HG03159 (cell line): ENCODE data around the gene INHBB.

Source experiments
- ATAC-seq: cut with Tn5 transposase; IDR thresholded peaks from one replicate; pipeline ENCODE4 v1.9.1; 2021; ENCODE audit warnings: mild to moderate bottlenecking, moderate library complexity; ENCODE audit not compliant: unreplicated experiment

Gene INHBB

DNA sequence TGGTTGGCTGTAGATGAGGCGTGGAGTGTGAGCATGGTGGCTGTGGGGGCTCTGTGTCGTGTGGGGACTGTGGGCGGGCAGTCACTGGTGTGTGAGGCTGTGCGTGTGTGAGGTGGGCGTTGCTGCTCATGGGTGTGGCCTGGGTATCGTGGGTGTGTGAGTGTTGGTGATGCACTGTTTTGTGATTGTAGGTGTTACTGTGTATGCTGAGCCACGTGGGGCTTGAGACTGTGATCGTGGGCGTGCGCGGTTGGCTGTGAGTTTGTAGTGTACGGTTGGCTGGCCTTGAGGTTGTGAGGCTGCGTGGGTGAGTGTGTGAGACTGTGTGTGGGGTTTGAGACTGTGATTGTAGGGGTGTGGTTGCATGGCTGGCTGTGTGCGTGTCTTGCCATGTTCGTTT lies 8.5 kb downstream of the INHBB start:
- no peak for ATAC-seq

DNA sequence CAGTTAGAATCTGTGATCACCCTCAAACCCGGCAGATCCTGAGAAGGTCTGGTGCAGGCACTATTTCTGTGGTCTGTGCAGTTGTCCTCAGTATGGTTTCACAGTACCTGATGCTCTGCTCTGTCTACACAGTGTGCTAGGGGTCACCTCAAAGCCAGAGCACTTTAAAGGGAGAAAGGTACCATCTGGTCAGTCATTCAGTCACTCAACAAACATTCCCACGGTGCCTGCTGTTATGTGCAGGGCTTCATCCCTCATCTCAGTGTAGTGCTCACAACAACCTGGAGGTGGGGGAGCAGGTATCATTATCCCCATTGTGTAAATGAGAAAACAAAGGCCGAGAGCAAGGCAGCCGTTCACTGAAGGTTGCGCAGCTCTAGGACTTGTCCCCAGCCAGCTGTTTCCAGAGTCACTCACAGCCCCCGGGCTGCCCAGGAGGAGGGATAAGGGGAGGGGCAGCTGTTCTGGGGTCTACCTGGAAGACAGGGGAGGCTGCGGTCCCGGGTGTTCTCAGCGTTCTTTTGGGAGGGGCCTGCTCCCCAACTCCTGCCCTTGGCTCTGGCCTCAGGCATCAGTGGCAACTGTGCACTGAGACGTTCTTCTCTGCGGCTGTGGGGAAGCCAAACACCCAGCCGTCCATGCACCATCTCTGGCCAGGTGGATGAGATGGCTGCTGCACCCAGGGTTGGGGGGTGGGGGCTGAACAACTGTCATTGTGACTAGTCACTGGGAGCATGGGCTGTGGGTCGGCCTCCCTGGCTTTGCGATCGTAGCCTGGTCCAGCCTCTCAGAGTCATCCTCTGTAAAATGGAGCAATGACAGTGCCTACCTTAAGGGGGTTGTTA lies 9.2 kb downstream of the INHBB start:
- no peak for ATAC-seq

GRCh38 chr2:120355780-120356266 lies 9.9 kb downstream of the INHBB start:
- ATAC-seq: no peak

GRCh38 chr2:120357768-120358167 lies 11.8 kb downstream of the INHBB start:
- ATAC-seq: no peak

- ATAC-seq: no peak
Observed at GRCh38 chr2:120358734-120359465, 13.0 kb downstream of the INHBB start.

DNA sequence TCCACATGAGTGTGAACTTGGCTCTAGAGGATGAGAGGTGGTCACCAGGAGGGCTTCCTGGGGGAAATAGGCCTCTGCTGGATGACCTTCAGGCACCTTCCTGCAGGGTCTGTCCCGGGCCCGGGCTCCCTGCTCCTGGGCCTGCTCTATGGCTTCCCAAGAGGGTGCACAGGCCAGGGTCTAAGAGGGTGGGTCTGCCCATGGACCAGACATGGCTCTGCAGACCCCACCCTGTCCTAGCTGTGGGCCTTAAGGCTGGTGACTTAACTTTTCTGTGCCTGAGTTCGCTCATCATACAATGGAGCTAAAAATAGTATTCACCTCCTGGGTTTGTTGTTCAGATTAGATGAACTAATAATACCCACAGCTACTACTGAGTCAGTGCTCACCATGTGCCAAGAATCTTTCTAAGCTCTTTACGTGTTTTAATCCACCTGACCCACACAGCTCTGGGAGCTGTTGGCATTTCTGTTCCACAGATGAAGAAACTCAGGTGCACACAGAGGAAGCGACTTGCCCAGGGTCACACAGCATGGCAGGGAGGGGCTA lies 14.4 kb downstream of the INHBB start:
- ATAC-seq: no peak

DNA sequence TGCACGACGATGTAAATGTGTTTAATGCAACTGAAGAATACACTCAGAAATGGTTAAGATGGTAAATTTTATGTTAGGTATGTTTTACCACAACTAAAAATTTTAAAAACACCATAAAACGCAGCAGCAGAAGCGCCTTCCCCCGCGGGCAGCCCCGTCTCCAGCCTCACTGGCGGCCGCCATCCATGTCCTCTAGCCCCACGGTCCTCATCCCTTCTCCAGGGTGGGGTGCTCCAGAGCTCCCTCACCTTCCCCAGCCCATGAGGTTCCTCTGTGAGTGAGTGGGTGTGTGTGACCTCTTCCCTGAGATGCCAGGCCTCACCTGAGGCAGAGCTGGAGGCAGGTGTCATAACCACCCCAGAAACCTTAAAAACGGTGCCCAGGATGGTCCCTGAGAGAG lies 17.0 kb downstream of the INHBB start:
- ATAC-seq: no peak

DNA sequence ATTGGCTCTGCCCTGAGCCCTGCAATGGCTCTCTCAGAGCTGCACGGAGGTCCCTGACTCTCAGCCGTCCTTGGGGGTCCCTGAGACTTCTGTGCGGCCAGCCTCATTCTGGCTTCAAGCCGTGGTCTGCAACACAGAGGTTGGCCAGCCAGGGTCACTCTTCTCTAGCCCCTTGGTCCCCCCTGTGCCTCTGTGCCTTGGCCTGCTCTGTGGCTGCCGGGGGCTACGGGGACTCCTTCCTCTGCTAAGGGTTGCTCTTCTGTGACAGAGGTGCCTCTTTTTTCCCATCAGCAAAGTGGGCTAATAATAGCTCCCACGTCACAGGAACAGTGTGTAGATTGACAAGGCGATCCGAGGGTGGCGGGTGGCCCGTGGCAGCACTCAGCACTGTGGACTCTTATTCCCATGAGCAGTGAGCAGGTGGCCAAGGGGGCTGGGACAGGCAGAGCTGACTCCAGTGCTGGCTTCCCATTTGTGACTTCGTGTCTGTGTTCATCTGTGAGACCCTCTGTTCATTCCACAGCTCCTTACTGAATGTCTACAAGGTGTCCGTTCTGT lies 19.4 kb downstream of the INHBB start:
- ATAC-seq: no peak

- ATAC-seq: no peak
Observed at GRCh38 chr2:120366698-120367097, 20.8 kb downstream of the INHBB start.

DNA sequence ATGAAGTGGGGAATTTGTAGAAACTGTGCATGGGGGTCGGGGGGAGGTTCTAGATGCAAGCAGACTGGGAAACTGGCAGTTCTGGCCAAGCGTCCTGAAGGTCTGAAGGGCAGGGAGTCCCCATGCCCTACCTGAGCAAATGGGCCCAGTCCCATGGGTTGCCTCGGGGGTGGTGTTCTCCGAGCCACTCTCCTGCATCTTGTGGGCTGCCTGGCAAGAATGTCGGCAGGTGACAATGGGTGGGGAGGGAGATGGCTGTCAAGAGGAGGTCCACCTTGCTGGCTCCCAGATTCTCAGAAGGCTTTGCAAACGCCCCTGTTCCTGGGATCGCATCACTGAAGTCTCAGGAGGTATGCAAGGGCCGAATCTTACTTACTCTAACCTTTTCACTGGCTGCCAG lies 21.3 kb downstream of the INHBB start:
- ATAC-seq: no peak

GRCh38 chr2:120367649-120368048 lies 21.7 kb downstream of the INHBB start:
- ATAC-seq: no peak

DNA sequence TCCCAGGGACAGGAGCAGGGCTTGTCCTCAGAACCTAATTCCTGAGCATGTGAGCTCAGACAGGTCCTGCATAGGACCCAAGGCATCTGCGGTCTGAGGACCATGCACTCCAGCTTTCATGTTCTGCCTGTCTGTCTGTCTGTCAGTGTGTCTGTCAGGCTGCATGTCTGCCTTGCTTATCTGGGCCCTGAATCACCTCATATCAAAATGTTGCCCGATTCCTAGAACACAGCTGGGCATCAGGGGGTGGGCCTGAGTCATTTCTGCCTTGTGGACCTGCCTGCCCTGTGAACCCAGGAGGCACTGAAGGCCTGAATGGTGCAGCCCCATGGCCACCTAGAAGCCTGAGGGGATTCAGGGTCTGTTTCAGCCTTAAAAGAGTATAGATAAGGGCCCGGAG lies 22.1 kb downstream of the INHBB start:
- ATAC-seq: no peak

DNA sequence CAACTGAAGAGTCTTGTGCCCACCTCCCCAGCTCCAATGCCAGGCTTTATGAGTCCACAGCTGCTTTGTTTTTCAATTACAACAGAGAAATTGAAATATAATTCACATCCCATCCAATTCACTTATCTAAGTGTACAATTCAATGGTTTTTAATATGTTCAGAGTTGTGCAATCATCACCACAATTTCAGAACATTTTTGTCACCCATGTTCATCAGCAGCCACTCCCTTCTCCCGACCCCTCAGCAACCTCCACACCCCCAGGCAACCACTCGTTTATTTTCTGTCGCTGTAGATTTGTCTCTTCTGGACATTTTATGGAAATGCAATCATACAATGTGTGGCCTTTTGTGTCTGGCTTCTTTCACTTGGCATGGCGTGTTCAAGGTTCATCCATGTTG lies 23.3 kb downstream of the INHBB start:
- ATAC-seq: no peak

- no peak for ATAC-seq
Observed at GRCh38 chr2:120371969-120372625, 26.2 kb downstream of the INHBB start.

DNA sequence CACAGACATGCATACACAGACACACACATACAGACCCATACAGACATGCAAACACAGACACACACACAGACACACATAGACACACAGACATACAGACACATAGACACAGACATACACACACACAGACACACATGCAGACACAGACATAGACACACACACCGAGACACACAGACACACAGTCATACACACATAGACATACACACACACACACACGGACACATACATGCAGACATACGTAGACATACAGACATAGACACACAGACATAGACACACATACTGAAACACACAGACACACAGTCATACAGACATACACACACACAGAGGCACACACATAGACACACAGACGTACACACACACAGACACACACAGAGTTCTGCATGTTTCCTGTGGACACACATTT lies 26.9 kb downstream of the INHBB start:
- no peak for ATAC-seq

GRCh38 chr2:120373424-120373823 lies 27.5 kb downstream of the INHBB start:
- no peak for ATAC-seq

- ATAC-seq: no peak
Observed at GRCh38 chr2:120374821-120375220, 28.9 kb downstream of the INHBB start.

- no peak for ATAC-seq
Observed at GRCh38 chr2:120375251-120376020, 29.5 kb downstream of the INHBB start.

GRCh38 chr2:120376101-120376500 lies 30.2 kb downstream of the INHBB start:
- ATAC-seq: no peak
